GM12891 (cell line): Measurements from ENCODE around the gene LYSMD4.

Source experiments
- PAX5 ChIP-seq: IDR thresholded peaks from 2 replicates; pipeline ENCODE4 v1.6.1; 2011; ENCODE audit warnings: low read length, moderate library complexity, mild to moderate bottlenecking; ENCODE audit not compliant: insufficient read depth, severe bottlenecking
- POLR2A ChIP-seq: IDR thresholded peaks from 2 replicates; pipeline ENCODE4 v1.6.1; 2011; ENCODE audit warnings: low read depth, low read length, control low read depth
- POLR2AphosphoS5 ChIP-seq: IDR thresholded peaks from 2 replicates; pipeline ENCODE4 v1.6.1; 2011; ENCODE audit warnings: low read depth, low read length, control low read depth
- POU2F2 ChIP-seq: IDR thresholded peaks from 2 replicates; pipeline ENCODE4 v1.6.1; 2011; ENCODE audit warnings: low read depth, mild to moderate bottlenecking, control low read depth, low read length, moderate library complexity
- SPI1 ChIP-seq: IDR thresholded peaks from 2 replicates; pipeline ENCODE4 v1.6.1; 2011; ENCODE audit warnings: low read depth, low read length, control low read depth
- TAF1 ChIP-seq: IDR thresholded peaks from 2 replicates; pipeline ENCODE4 v1.6.1; 2011; ENCODE audit warnings: low read depth, low read length, control low read depth

DNA sequence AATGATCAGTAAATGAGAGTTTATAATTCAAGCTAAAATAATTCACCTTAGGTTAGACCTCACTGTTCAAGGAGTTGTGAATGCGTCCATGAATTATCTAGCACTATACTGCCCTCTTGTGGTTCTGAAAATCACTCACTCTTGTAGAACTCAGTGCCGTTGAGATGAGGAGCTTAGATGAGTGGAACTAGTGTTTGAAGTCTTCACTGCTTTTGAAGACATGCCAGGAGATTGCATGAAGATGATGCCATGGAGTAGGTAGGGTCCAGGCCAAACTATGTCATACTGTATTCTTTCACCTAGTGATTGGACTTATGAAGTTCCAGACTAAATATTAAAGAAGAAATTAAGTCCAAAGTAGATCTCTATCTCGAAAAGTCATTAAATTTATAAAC lies 28.8 kb downstream of the LYSMD4 start:
- TF ChIP-seq POLR2A (no peak), POLR2AphosphoS5 (0 out of 2 replicates have a peak, but pooled peaks have one; percentile 35), PAX5 (no peak), SPI1 (no peak), TAF1 (no peak), POU2F2 (no peak)
